GM12878 (cell line): ENCODE data around the gene GOLPH3. TPM values are rescaled to one million over a fixed set of nuclear protein-coding genes. Genes with fewer than 3 reads are reported as not detected.

Source experiments
- ATAC-seq: fragments of 200-7000 bp; cut with Tn5 transposase; 3 replicates; pipeline ENCODE4 v1.9.1; 2020; ENCODE audit warnings: mild to moderate bottlenecking, moderate library complexity
- BruUV-seq: library from RNA; stranded (reverse); fragments of 400-500 nt; replicated peaks from 2 replicates; lab custom pipeline; 2021; lab: Mats Ljungman, UMichigan
- CTCF ChIA-PET: fragments of 300-600 bp; sonication (Branson Sonifier 250); formaldehyde crosslinking; extraction: SDS; loops from one replicate; lab custom pipeline; 2021; ENCODE audit warnings: inconsistent platforms; lab: Yijun Ruan, JAX
- POLR2A ChIA-PET: fragments of 350-600 bp; formaldehyde crosslinking; extraction: SDS; loops from one replicate; lab custom pipeline; 2021; ENCODE audit warnings: inconsistent platforms; lab: Charles Lee
- RAD21 ChIA-PET: fragments of 300-600 bp; sonication (Branson Sonifier 250); formaldehyde crosslinking; loops from one replicate; lab custom pipeline; 2023; ENCODE audit warnings: antibody characterized with exemption; ENCODE audit not compliant: unreplicated experiment; lab: Charles Lee
- SMC1A ChIA-PET: fragments of 300-600 bp; sonication (Branson Sonifier 250); formaldehyde crosslinking; loops from one replicate; lab custom pipeline; 2023; ENCODE audit not compliant: unreplicated experiment, uncharacterized antibody; lab: Charles Lee
- DNase-seq: peaks from one replicate; pipeline ENCODE4 v3.0.0-alpha.2; 2011; ENCODE audit warnings: low read depth, low spot score
- FAIRE-seq: peaks from 3 replicates; lab custom pipeline; 2011; peaks lifted over from hg19 to GRCh38; lab: Jason Lieb, UNC
- H2AFZ ChIP-seq: 2 replicates; pipeline ENCODE4 v1.6.0; 2011; ENCODE audit warnings: low read depth, low read length, control low read depth; ENCODE audit not compliant: control insufficient read depth
- H3K27ac ChIP-seq: 2 replicates; pipeline ENCODE4 v1.5.1; 2011; ENCODE audit warnings: control low read depth; ENCODE audit not compliant: control insufficient read depth, insufficient read depth
- H3K27me3 ChIP-seq, 2 experiments: replicated peaks in 1 of 2; 2 replicates each; pipeline versions ENCODE4 v1.6.0 to v1.6.1; 2011; ENCODE audit warnings: low read length in 1 of 2; ENCODE audit not compliant: control insufficient read depth in 2 of 2, insufficient read depth in 2 of 2
- H3K36me3 ChIP-seq, 2 experiments: 2 replicates each; pipeline ENCODE4 v1.5.1; 2011; ENCODE audit warnings: low read length in 1 of 2; ENCODE audit not compliant: control insufficient read depth in 2 of 2, insufficient read depth in 2 of 2
- H3K4me1 ChIP-seq: 2 replicates; pipeline ENCODE4 v1.6.1; 2011; ENCODE audit warnings: mild to moderate bottlenecking, low read length, moderate library complexity, mixed read lengths; ENCODE audit not compliant: control insufficient read depth, insufficient read depth
- H3K4me2 ChIP-seq: 2 replicates; pipeline ENCODE4 v1.6.0; 2011; ENCODE audit warnings: control low read depth; ENCODE audit not compliant: control insufficient read depth, insufficient read depth
- H3K4me3 ChIP-seq: fragments of 200-600 bp; sonication (generic); 2 replicates; pipeline ENCODE4 v1.5.1; 2016
- H3K79me2 ChIP-seq: 2 replicates; pipeline ENCODE4 v1.6.0; 2011; ENCODE audit warnings: low read length; ENCODE audit not compliant: control insufficient read depth, insufficient read depth
- H3K9ac ChIP-seq: 2 replicates; pipeline ENCODE4 v1.8.0; 2011; ENCODE audit warnings: low read length, control low read depth, mixed read lengths; ENCODE audit not compliant: control insufficient read depth, insufficient read depth
- H3K9me3 ChIP-seq: replicated peaks from 3 replicates; pipeline ENCODE4 v1.5.1; 2011; ENCODE audit warnings: mild to moderate bottlenecking, low read length; ENCODE audit not compliant: control insufficient read depth, insufficient read depth
- H4K20me1 ChIP-seq: 2 replicates; pipeline ENCODE4 v1.6.0; 2011; ENCODE audit not compliant: control insufficient read depth, insufficient read depth
- BCL11A ChIP-seq: IDR thresholded peaks from 2 replicates; pipeline ENCODE4 v1.6.1; 2011; ENCODE audit warnings: low read depth, low read length
- BHLHE40 ChIP-seq, 2 experiments: fragments of 450-650 bp in 1 of 2; IDR thresholded peaks; 2 replicates each; pipeline ENCODE4 v1.6.1; 2011 to 2017; ENCODE audit warnings: low read depth in 2 of 2, borderline replicate concordance in 1 of 2, improper control_type of control experiment in 1 of 2, low read length in 1 of 2, mild to moderate bottlenecking in 1 of 2
- EED ChIP-seq: sonication (generic); IDR thresholded peaks from 2 replicates; pipeline ENCODE4 v1.6.1; 2016; ENCODE audit warnings: antibody characterized with exemption, low read depth
- EGR1 ChIP-seq, 2 experiments: IDR thresholded peaks; 1 replicate in 1 of 2; 2 replicates in 1 of 2; pipeline ENCODE4 v1.6.1; 2011 to 2012; ENCODE audit warnings: low read depth in 2 of 2, low read length in 2 of 2, borderline replicate concordance in 1 of 2, mild to moderate bottlenecking in 1 of 2, moderate library complexity in 1 of 2
- EP300 ChIP-seq, 2 experiments: fragments of 150-350 bp in 1 of 2; IDR thresholded peaks; 2 replicates each; pipeline ENCODE4 v1.6.1; 2011 to 2012; ENCODE audit warnings: low read depth in 2 of 2, low read length in 2 of 2, borderline replicate concordance in 1 of 2, improper control_type of control experiment in 1 of 2, inconsistent platforms in 1 of 2; ENCODE audit not compliant: control insufficient read depth in 1 of 2
- FOXM1 ChIP-seq: IDR thresholded peaks from 2 replicates; pipeline ENCODE4 v1.6.1; 2012; ENCODE audit warnings: low read depth, mild to moderate bottlenecking, inconsistent platforms, low read length, moderate library complexity
- IKZF2 ChIP-seq, 2 experiments: fragments of 450-650 bp; IDR thresholded peaks; 2 replicates each; pipeline ENCODE4 v1.6.1; 2017; ENCODE audit warnings: mild to moderate bottlenecking in 2 of 2, moderate library complexity in 2 of 2
- IRF5 ChIP-seq: fragments of 450-650 bp; IDR thresholded peaks from 2 replicates; pipeline ENCODE4 v1.6.1; 2017; ENCODE audit warnings: borderline replicate concordance
- RBBP5 ChIP-seq: fragments of 200-600 bp; sonication (generic); conservative IDR thresholded peaks from 2 replicates; pipeline ENCODE4 v1.6.1; 2016
- SMAD1 ChIP-seq: fragments of 450-650 bp; IDR thresholded peaks from 2 replicates; pipeline ENCODE4 v1.6.1; 2018; ENCODE audit warnings: mild to moderate bottlenecking, low read depth; ENCODE audit not compliant: partially characterized antibody
- SRF ChIP-seq, 2 experiments: IDR thresholded peaks; 2 replicates each; pipeline ENCODE4 v1.6.1; 2011; ENCODE audit warnings: low read depth in 2 of 2, low read length in 2 of 2, mild to moderate bottlenecking in 1 of 2, moderate library complexity in 1 of 2
- SUZ12 ChIP-seq: fragments of 200-600 bp; sonication (generic); IDR thresholded peaks from one replicate; pipeline ENCODE4 v1.6.1; 2018; ENCODE audit warnings: antibody characterized with exemption, mild to moderate bottlenecking; ENCODE audit not compliant: unreplicated experiment
- TCF3 ChIP-seq: IDR thresholded peaks from 2 replicates; pipeline ENCODE4 v1.6.1; 2012; ENCODE audit warnings: low read depth, mild to moderate bottlenecking, low read length, borderline replicate concordance; ENCODE audit not compliant: insufficient read depth
- ZSCAN29 ChIP-seq: fragments of 450-650 bp; IDR thresholded peaks from 2 replicates; pipeline ENCODE4 v1.6.1; 2017; ENCODE audit warnings: mild to moderate bottlenecking, moderate library complexity
- WGBS: methylation state at CpG from one replicate; pipeline ENCODE4 v1.1.6; 2016; ENCODE audit warnings: low lambda C conversion rate; ENCODE audit not compliant: insufficient replicate concordance, insufficient coverage; ENCODE audit errors: missing lambda C conversion rate; 5-methylcytosine and 5-hydroxymethylcytosine counted together
- in situ Hi-C: fragments of 300-500 bp; cut with MboI; formaldehyde crosslinking; loops from 9 replicates; pipeline ENCODE4 v1.14.3; 2018; ENCODE audit warnings: mixed read lengths
- intact Hi-C: fragments of 100-400 bp; cut with micrococcal nuclease; formaldehyde crosslinking; loops from one replicate; pipeline ENCODE4 v1.14.2; 2022; ENCODE audit not compliant: unreplicated experiment
- polyA plus RNA-seq, 11 experiments: library from polyadenylated mRNA; depleted of rRNA in 4 of 11; unstranded in 6 of 11; stranded (reverse) in 5 of 11; fragments of >200 nt; fragmentation: Nextera tagmentation in 4 of 11; fragmentation: Illumina TruSeq in 1 of 11; extraction: Ambion mirVana in 4 of 11; extraction: Trizol in 1 of 11; gene quantifications; 1 replicate in 1 of 11; 2 replicates in 10 of 11; pipeline versions ENCODE4 v1.2.1 to v1.2.3, GENCODE V29; 2011 to 2016; ENCODE audit warnings: inconsistent platforms in 2 of 11, missing spikeins in 2 of 11, low read depth in 1 of 11
- total RNA-seq, 4 experiments: library from RNA; depleted of rRNA in 3 of 4; stranded (reverse); fragments of >200 nt in 3 of 4; fragmentation: Illumina TruSeq in 1 of 4; extraction: Trizol in 1 of 4; gene quantifications; 2 replicates each; pipeline versions ENCODE4 v1.2.1 to v1.2.3, GENCODE V29; 2013 to 2021

The GOLPH3 gene
- total and polyA plus RNA-seq, 10 of the 15 experiments (the other 5 are each of a cell fraction or from before 2014, with no cell fraction given), result 14.0 to 79.7 (median 43.2) TPM

- BruUV-seq, result TSS peak; percentile 30
- RAD21 ChIA-PET, result no interaction called here
- Histone ChIP-seq H2AFZ (no peak overlapping the region), H3K4me1 (no peaks in the 10 kb centered on the region), H3K4me3 (no peak overlapping the region), H3K9me3 (no peaks in the 10 kb centered on the region), H3K4me2 (no peak overlapping the region), H3K9ac (no peak overlapping the region), H4K20me1 (no peaks in the 10 kb centered on the region), H3K36me3 (peaks cover 2 to 26% of the 10 kb centered on the region in 2 experiments), H3K27me3 (no peaks in the 10 kb centered on the region), H3K79me2 (peaks cover 5% of the 10 kb centered on the region), H3K27ac (no peak overlapping the region)
- ATAC-seq, result no peak
- no peak for TF ChIP-seq SUZ12
- TF ChIP-seq SMAD1, result no peak
- no peak for TF ChIP-seq IKZF2 (IDR thresholded peaks at IDR 0.05)
- no peak for TF ChIP-seq IRF5
- TF ChIP-seq SRF (IDR thresholded peaks at IDR 0.05; ENCODE audit: low read depth in 2 of 2, low read length in 2 of 2), result no peak
- TF ChIP-seq TCF3, result no peak
- TF ChIP-seq EP300 (IDR thresholded peaks at IDR 0.05; ENCODE audit: borderline replicate concordance in 1 of 2, control insufficient read depth in 1 of 2, low read depth in 2 of 2, low read length in 2 of 2), result no peak
- no peak for TF ChIP-seq RBBP5
- TF ChIP-seq FOXM1, result no peak
- no peak for TF ChIP-seq BHLHE40 (IDR thresholded peaks at IDR 0.05; ENCODE audit: borderline replicate concordance in 1 of 2, low read depth in 2 of 2, low read length in 1 of 2)
- no peak for TF ChIP-seq BCL11A
- no peak for TF ChIP-seq EGR1 (IDR thresholded peaks at IDR 0.05; ENCODE audit: borderline replicate concordance in 1 of 2, low read depth in 2 of 2, low read length in 2 of 2)
- TF ChIP-seq ZSCAN29, result no peak
- TF ChIP-seq EED, result no peak
- CTCF ChIA-PET, result interaction anchor here (1.3 to 1.5 kb wide), 3 partner anchors 13 to 93 kb away, joined by 3 to 4 read pairs (median 4); no protein-coding TSS in a partner anchor
- no peak for DNase-seq
- POLR2A ChIA-PET, result no interaction called here
- intact Hi-C loops (no loop called here), in situ Hi-C loops (no loop called here)
- no peak for FAIRE-seq
- WGBS, result over 99% methylated on average over 7 of the region's 7 CpGs
- SMC1A ChIA-PET, result interaction anchor here (0.7 to 1.7 kb wide), 2 partner anchors 16 to 32 kb away, joined by 3 read pairs; no protein-coding TSS in a partner anchor
Observed at GRCh38 chr5:32138839-32139493, 35.2 kb downstream of the GOLPH3 start.
